Left hindlimb (tissue), 1 donor: ENCODE measurements around the gene ANAPC10.
"Not testable (repeated sequence)": the region's sequence is repeated elsewhere in the genome, so short reads cannot be mapped to it uniquely, and the experiment has no call there.

Source experiments
- DNase-seq: peaks from one replicate; pipeline ENCODE4 v3.0.0-alpha.2; 2018

Gene ANAPC10

GRCh38 chr4:145000656-145001055 lies 97.3 kb downstream of the ANAPC10 start:
- DNase-seq, result not testable (repeated sequence)

- DNase-seq, result no peak
Observed at GRCh38 chr4:144989306-144989705, 108.7 kb downstream of the ANAPC10 start.

- no peak for DNase-seq
Observed at GRCh38 chr4:144985531-144985930, 112.5 kb downstream of the ANAPC10 start.

GRCh38 chr4:144985014-144985413 lies 113.0 kb downstream of the ANAPC10 start:
- no peak for DNase-seq

- no peak for DNase-seq
Observed at GRCh38 chr4:144984241-144984640, 113.8 kb downstream of the ANAPC10 start.

GRCh38 chr4:144975718-144976117 lies 122.3 kb downstream of the ANAPC10 start:
- no peak for DNase-seq

GRCh38 chr4:144970597-144970996 lies 127.4 kb downstream of the ANAPC10 start:
- DNase-seq, result no peak

- DNase-seq, result no peak
Observed at GRCh38 chr4:144969821-144970220, 128.2 kb downstream of the ANAPC10 start.

GRCh38 chr4:144968606-144969005 lies 129.4 kb downstream of the ANAPC10 start:
- DNase-seq, result no peak

- no peak for DNase-seq
Observed at GRCh38 chr4:144967161-144967560, 130.8 kb downstream of the ANAPC10 start.

GRCh38 chr4:144962300-144962699 lies 135.7 kb downstream of the ANAPC10 start:
- DNase-seq, result no peak

GRCh38 chr4:144955104-144955503 lies 142.9 kb downstream of the ANAPC10 start:
- DNase-seq, result no peak

GRCh38 chr4:144954230-144954629 lies 143.8 kb downstream of the ANAPC10 start:
- no peak for DNase-seq

GRCh38 chr4:144948421-144948820 lies 149.6 kb downstream of the ANAPC10 start:
- DNase-seq, result no peak

- DNase-seq, result no peak
Observed at GRCh38 chr4:144948009-144948408, 150.0 kb downstream of the ANAPC10 start.
